ENCODE data around the gene ARHGEF16.

Gene ARHGEF16

DNA sequence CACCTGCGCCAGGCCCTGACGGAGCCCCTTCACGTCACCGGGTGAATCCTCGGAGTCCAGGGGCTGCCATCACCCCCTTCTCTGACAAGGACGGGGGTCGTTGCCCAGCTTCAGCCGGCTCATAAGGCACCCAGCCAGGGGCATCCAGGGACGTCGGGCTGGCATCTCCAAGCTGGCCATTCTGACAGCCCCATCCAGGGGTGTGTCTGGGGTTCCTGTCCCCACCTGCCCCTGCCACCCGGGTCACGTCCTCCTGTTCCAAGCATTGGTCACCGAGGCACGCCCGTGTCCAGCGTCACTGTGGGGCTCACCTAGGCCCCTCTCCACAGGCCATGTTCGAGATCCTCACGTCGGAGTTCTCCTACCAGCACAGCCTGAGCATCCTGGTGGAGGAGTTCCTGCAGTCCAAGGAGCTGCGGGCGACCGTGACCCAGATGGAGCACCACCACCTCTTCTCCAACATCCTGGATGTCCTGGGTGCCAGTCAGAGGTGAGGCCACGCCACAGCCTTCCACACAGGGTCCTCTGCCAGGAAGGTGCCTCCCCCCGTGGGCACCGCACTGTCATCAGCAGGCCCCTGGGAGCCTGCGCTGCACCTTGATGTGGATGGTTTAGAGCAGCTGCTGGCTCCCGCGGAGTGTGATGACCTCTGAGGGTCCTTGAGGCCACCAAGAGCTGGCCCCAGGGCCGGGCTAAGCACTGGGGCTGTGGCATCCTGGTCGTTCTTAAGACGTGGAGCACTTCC lies 14.8 kb downstream of the ARHGEF16 start:
- DNase-seq = no peak

- DNase-seq = no peak
Observed at GRCh38 chr1:3469849-3470649, 15.6 kb downstream of the ARHGEF16 start.

- no peak for DNase-seq
Observed at GRCh38 chr1:3470650-3471355, 16.3 kb downstream of the ARHGEF16 start.

DNA sequence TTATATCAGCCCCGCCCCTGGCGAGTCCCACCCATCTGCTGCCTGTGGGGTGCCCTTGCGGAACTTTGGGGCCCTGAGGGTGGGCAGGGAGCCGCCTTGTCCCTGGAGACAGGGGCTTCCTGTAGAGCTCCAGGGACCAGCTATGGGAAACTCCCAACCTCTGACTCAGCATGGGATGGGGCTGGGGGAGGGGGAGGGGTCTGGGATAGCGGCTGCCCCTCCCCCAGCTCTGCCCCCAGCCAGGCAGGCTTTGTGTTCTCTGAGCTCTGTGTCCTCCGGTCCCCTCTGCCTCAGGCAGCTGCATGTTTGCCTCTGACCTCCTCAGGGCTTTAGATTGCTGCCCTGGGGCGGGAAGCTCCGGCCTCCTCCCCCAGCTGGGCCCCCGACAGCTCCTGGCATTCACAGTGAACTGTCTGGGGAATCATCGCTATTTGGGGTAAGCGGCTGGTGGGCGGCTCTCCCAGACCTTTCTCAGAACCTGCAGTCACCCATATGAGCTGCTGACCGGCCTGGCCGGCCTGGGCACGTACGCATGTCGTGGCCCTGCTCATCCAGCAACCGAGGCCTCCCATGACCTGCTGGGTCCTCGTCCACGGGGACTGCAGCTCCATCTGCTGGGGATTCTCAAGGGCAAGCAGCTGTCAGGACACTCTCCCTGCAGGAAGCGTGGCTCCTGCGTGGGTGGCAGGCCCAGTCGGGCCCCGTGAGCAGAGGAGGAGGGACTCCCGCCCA lies 17.1 kb downstream of the ARHGEF16 start:
- no peak for DNase-seq

- DNase-seq = no peak
Observed at GRCh38 chr1:3472088-3472850, 17.8 kb downstream of the ARHGEF16 start.

DNA sequence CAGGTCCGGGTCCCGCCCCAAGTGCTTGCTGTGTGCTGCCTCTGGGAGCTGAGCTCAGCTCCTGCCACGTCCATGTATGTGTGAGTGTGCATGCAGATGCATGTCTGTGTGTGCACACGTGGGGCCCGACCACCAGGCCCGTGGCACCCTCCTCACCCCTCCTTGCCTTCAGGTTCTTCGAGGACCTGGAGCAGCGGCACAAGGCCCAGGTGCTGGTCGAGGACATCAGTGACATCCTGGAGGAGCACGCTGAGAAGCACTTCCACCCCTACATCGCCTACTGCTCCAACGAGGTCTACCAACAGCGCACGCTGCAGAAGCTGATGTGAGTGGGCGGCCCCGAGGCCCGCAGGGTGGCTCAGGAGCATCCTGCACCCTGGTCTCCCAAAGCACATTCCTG lies 18.4 kb downstream of the ARHGEF16 start:
- no peak for DNase-seq

GRCh38 chr1:3473381-3473844 lies 18.9 kb downstream of the ARHGEF16 start:
- no peak for DNase-seq

- no peak for DNase-seq
Observed at GRCh38 chr1:3474016-3474415, 19.6 kb downstream of the ARHGEF16 start.

GRCh38 chr1:3474421-3474820 lies 20.0 kb downstream of the ARHGEF16 start:
- no peak for DNase-seq

GRCh38 chr1:3475839-3476573 lies 21.5 kb downstream of the ARHGEF16 start:
- DNase-seq = no peak

DNA sequence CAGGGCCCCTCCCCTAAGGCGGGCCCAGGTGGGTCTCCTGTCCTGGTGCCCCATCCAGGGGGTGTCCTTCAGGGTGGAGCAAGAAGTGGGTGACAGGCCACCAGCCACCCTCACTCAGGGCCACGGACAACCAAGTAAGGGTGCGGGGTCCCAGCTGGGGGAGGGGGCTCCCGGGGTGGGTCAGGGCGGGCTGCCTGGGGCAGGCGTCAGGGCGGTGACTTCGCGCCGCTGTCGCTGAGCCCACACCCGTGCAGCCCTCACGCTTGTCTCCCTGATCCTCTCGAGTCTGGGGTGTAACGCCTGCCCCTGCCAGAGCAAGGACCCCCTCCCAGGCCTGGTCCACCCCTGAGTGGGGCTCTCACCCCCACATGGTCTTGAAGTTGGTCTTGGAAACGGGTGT lies 22.2 kb downstream of the ARHGEF16 start:
- DNase-seq = no peak

GRCh38 chr1:3477241-3477995 lies 23.0 kb downstream of the ARHGEF16 start:
- no peak for DNase-seq

DNA sequence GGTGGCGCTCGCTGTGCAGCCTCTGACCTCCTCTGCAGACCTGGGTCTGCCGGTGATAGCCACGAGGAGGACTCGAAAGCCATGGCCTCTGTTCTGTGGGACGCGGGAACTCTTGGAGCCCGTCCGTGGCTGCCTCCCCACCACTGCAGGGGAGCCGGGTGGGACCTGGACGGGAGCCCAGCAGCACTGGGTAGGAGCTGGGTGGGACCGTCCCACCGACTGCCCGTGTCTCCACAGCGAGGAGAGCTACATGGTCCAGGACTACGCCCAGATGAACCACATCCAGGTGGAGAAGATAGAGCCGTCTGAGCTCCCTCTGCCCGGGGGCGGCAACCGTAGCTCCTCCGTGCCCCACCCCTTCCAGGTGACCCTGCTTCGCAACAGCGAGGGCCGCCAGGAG lies 23.7 kb downstream of the ARHGEF16 start:
- no peak for DNase-seq

DNA sequence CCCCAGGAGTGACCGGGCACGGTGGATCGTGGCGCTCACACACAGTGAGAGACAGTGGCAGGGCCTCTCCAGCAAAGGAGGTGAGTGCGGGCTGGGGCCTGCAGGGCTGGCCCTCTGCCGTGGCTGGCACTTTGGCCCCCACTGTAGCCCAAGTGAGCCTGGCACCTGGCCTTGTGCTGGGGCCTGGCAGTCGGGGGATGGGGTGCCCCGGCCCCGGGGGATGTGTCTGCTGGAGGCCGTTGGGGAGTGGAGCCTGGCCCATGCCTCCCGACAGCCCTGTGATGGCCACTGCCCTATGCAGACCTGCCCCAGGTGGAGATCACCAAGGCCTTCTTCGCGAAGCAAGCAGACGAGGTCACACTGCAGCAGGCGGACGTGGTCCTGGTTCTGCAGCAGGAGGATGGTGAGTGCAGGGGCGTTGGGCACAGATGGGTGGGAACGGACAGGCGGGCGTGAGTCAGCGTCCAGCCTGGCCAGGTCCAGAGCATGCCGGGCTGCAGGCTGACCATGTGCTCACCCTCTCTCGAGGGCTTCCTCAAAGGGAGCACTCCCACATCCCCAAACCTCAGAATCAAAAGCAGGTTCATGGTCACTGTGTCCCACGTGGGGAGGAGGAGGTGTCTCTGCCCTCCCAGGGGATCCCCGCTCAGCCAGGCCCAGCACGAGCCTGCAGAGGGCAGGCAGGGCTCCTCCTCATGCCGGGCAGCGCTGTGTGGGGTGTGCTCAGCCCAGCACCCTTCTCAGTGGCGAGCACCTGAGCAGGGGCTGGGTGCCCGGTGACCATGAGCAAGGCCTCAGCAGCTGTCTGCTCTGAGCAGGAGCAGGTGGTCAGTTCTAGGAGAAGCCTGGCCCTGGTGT lies 25.3 kb downstream of the ARHGEF16 start:
- no peak for DNase-seq

GRCh38 chr1:3480369-3480719 lies 25.9 kb downstream of the ARHGEF16 start:
- DNase-seq = no peak

- DNase-seq = no peak
Observed at GRCh38 chr1:3481046-3481445, 26.6 kb downstream of the ARHGEF16 start.

DNA sequence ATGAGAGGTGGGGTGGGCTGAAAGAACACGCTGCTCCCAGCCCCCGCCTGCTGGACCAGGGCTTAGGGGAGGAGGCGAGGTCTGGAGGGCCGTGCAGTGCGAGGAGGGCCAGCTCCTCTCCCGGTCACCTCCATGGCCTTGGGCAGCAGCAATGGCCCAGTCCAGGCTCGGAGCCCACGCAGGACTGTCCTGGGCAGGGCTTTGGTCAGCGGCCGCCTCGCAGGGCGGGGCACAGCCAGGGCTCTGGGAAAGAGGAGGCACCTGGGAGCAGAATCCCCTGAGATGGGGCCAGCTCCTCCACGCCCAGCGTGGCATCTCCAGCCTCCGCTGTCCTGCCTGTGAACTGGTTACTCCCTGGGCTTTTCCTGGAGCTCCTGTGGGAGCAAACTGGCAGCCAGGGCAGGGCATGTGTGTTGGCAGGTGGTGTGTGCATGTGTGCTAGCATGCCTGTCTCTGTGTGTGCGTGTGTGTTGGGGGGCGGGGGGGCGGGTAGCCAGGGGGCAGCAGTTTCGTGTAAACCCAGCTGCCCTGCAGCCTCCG lies 27.4 kb downstream of the ARHGEF16 start:
- DNase-seq = no peak

GRCh38 chr1:3482378-3482849 lies 27.9 kb downstream of the ARHGEF16 start:
- DNase-seq = no peak

GRCh38 chr1:3483380-3483779 lies 28.9 kb downstream of the ARHGEF16 start:
- DNase-seq = no peak
